B cell (primary cell): Measurements from ENCODE around the gene RECK.

Experiments
- CTCF ChIP-seq: fragments of 200-600 bp; IDR thresholded peaks from one replicate; pipeline ENCODE4 v1.8.0; 2022; ENCODE audit warnings: antibody characterized with exemption, mild to moderate bottlenecking
- EZH2 ChIP-seq: IDR thresholded peaks from 2 replicates; pipeline ENCODE4 v1.6.1; 2012; ENCODE audit warnings: borderline replicate concordance, low read depth, mild to moderate bottlenecking, moderate library complexity, low read length; ENCODE audit not compliant: insufficient read depth, poor library complexity, severe bottlenecking

DNA sequence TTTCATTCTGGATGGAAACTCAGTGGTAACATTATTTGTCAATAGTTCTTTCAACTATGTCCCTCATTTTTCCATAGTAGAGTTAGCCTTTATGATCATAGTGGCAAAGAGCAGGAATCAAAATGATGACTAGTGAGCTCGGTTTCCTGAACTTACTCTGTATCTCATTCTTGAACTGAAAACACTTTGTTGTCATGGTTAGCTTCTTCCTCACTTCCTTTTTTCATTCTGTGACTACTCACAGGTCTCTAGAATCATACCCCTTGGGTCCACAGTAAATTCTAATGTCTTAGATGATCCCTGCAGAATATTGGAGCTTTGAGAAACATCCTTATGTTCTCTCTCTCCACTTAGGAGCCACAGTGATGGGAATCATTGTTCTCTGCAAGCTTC lies 29.4 kb upstream of the RECK start:
- TF ChIP-seq EZH2 (no peak), CTCF (no peak)
